ENCODE results near the gene PHAF1.
A peak's percentile ranks its signal among the peaks of the same experiment; 100 is the strongest.

The PHAF1 gene

DNA sequence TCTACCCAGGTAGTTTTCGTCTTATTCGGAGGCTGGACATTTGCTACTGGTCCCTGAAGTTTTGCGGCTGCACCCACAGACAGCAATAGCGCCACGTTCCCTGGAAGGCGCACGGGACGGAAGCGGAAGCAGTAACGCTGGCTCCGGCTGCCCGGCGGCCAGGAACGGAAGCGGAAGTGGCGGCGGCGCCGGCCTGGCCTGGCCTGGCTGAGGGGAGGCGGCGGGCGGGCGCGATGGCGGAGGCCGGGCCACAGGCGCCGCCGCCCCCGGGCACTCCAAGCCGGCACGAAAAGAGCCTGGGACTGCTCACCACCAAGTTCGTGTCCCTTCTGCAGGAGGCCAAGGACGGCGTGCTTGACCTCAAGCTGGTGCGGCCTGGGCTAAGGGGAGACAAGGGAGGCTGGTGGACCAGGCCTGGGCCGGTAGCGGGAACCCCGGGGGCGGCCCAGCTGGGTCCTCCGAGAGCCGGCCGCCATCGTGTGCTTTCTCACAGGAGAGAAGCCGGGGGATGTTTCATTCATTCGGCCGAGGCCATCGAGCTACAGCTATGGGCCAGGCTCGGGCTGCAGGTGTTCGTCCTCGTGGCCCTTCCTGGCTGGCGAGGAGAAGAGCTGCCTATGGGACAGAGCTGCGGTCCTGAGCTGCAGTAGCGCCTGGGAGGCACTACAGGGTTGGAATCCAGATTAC, 82.4 kb downstream of the PHAF1 start, which contains the start of gene E2F4:
Gene E2F4 (plus strand): TSS at position 161 of the 687 bp plus-strand sequence. CDS start 73 bp downstream, at position 234.
- TF ChIP-seq GLIS3 (CRISPR knock-in tag; IDR thresholded peaks at IDR 0.05) (0 out of 2 replicates have a peak, but pooled peaks have one; percentile 63), BACH2 (CRISPR knock-in tag; IDR thresholded peaks at IDR 0.05; ENCODE audit: borderline replicate concordance) (no peak)
- peak; percentile 97 for ATAC-seq

DNA sequence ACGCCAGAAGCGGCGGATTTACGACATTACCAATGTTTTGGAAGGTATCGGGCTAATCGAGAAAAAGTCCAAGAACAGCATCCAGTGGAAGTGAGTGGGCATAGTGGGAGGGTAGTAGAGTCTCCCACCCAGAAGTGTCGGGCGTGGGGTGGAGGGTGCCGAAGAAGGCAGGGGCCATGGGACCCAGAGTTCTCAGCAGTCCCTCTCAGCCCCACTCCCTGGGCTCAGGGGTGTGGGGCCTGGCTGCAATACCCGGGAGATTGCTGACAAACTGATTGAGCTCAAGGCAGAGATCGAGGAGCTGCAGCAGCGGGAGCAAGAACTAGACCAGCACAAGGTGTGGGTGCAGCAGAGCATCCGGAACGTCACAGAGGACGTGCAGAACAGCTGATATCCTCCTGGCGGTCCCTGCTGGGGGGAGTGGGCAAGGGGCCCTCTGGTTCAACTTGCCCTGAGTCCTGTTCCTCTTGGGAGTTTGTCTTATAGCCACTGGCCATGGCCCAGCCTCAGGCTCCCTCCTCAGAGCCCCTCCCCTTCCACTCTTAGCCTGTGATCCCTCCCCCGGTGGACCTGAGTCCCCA, 83.1 kb downstream of the PHAF1 start:
- ATAC-seq: no peak
- TF ChIP-seq ZFP3 (CRISPR knock-in tag; IDR thresholded peaks at IDR 0.05) (no peak), BACH2 (CRISPR knock-in tag; IDR thresholded peaks at IDR 0.05; ENCODE audit: borderline replicate concordance) (no peak), ZNF8 (CRISPR knock-in tag; IDR thresholded peaks at IDR 0.05) (no peak), TCF4 (CRISPR knock-in tag; IDR thresholded peaks at IDR 0.05; ENCODE audit: borderline replicate concordance) (no peak), ZFP30 (CRISPR knock-in tag; IDR thresholded peaks at IDR 0.05) (no peak), ESRRG (CRISPR knock-in tag; IDR thresholded peaks at IDR 0.05) (no peak), ARNTL (CRISPR knock-in tag; IDR thresholded peaks at IDR 0.05; ENCODE audit: borderline replicate concordance, low read depth) (no peak), RARB (CRISPR knock-in tag; IDR thresholded peaks at IDR 0.05) (no peak)
- TF ChIP-seq, protein P1, sequence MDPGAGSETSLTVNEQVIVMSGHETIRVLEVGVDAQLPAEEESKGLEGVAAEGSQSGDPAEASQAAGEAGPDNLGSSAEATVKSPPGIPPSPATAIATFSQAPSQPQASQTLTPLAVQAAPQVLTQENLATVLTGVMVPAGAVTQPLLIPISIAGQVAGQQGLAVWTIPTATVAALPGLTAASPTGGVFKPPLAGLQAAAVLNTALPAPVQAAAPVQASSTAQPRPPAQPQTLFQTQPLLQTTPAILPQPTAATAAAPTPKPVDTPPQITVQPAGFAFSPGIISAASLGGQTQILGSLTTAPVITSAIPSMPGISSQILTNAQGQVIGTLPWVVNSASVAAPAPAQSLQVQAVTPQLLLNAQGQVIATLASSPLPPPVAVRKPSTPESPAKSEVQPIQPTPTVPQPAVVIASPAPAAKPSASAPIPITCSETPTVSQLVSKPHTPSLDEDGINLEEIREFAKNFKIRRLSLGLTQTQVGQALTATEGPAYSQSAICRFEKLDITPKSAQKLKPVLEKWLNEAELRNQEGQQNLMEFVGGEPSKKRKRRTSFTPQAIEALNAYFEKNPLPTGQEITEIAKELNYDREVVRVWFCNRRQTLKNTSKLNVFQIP (CRISPR knock-in tag; IDR thresholded peaks at IDR 0.05; ENCODE audit: borderline replicate concordance, low read depth): no peak
- TF ChIP-seq, protein P2, sequence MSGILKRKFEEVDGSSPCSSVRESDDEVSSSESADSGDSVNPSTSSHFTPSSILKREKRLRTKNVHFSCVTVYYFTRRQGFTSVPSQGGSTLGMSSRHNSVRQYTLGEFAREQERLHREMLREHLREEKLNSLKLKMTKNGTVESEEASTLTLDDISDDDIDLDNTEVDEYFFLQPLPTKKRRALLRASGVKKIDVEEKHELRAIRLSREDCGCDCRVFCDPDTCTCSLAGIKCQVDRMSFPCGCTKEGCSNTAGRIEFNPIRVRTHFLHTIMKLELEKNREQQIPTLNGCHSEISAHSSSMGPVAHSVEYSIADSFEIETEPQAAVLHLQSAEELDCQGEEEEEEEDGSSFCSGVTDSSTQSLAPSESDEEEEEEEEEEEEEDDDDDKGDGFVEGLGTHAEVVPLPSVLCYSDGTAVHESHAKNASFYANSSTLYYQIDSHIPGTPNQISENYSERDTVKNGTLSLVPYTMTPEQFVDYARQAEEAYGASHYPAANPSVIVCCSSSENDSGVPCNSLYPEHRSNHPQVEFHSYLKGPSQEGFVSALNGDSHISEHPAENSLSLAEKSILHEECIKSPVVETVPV (CRISPR knock-in tag; IDR thresholded peaks at IDR 0.05): no peak
- TF ChIP-seq, protein P3, sequence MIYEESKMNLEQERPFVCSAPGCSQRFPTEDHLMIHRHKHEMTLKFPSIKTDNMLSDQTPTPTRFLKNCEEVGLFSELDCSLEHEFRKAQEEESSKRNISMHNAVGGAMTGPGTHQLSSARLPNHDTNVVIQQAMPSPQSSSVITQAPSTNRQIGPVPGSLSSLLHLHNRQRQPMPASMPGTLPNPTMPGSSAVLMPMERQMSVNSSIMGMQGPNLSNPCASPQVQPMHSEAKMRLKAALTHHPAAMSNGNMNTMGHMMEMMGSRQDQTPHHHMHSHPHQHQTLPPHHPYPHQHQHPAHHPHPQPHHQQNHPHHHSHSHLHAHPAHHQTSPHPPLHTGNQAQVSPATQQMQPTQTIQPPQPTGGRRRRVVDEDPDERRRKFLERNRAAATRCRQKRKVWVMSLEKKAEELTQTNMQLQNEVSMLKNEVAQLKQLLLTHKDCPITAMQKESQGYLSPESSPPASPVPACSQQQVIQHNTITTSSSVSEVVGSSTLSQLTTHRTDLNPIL (CRISPR knock-in tag; IDR thresholded peaks at IDR 0.05; ENCODE audit: low read depth): no peak
- TF ChIP-seq, protein P4, sequence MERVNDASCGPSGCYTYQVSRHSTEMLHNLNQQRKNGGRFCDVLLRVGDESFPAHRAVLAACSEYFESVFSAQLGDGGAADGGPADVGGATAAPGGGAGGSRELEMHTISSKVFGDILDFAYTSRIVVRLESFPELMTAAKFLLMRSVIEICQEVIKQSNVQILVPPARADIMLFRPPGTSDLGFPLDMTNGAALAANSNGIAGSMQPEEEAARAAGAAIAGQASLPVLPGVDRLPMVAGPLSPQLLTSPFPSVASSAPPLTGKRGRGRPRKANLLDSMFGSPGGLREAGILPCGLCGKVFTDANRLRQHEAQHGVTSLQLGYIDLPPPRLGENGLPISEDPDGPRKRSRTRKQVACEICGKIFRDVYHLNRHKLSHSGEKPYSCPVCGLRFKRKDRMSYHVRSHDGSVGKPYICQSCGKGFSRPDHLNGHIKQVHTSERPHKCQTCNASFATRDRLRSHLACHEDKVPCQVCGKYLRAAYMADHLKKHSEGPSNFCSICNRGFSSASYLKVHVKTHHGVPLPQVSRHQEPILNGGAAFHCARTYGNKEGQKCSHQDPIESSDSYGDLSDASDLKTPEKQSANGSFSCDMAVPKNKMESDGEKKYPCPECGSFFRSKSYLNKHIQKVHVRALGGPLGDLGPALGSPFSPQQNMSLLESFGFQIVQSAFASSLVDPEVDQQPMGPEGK (CRISPR knock-in tag; IDR thresholded peaks at IDR 0.05; ENCODE audit: borderline replicate concordance): no peak

DNA sequence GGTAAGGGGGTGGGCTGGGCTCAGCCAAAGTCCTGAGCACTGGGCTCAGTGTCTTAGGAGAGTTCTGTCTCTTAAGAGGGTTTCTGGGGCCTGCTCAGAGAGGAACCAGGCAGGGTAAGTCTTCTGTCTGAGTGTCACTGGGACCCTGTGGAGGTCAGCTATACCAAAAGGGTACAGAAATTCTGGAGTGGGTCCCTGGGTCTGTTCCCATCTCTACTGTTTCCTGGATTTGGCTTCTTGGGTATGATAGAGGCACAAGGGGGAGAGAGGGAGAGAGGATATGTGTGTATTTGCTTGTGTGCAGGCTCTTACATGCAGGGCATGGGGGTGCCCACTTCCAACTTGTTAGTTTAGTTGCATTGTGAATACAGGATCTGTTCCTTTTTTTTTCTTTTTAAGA, 83.8 kb downstream of the PHAF1 start:
- ATAC-seq: no peak
- TF ChIP-seq SNAI2 (CRISPR knock-in tag; IDR thresholded peaks at IDR 0.05) (no peak), PPARA (CRISPR knock-in tag; IDR thresholded peaks at IDR 0.05; ENCODE audit: borderline replicate concordance) (no peak), RARB (CRISPR knock-in tag; IDR thresholded peaks at IDR 0.05) (no peak), CSDC2 (CRISPR knock-in tag; IDR thresholded peaks at IDR 0.05) (no peak), ZC3H10 (CRISPR knock-in tag; IDR thresholded peaks at IDR 0.05) (no peak), ZFP3 (CRISPR knock-in tag; IDR thresholded peaks at IDR 0.05) (no peak), TOX (CRISPR knock-in tag; IDR thresholded peaks at IDR 0.05; ENCODE audit: borderline replicate concordance) (no peak), ZNF70 (CRISPR knock-in tag; IDR thresholded peaks at IDR 0.05) (no peak), ZNF565 (CRISPR knock-in tag; conservative IDR thresholded peaks at IDR 0.05; ENCODE audit: low read depth) (no peak), BACH2 (CRISPR knock-in tag; IDR thresholded peaks at IDR 0.05; ENCODE audit: borderline replicate concordance) (no peak), OSR1 (CRISPR knock-in tag; IDR thresholded peaks at IDR 0.05) (no peak)
- TF ChIP-seq, protein P4 (CRISPR knock-in tag; IDR thresholded peaks at IDR 0.05; ENCODE audit: borderline replicate concordance): no peak
- TF ChIP-seq, protein P5, sequence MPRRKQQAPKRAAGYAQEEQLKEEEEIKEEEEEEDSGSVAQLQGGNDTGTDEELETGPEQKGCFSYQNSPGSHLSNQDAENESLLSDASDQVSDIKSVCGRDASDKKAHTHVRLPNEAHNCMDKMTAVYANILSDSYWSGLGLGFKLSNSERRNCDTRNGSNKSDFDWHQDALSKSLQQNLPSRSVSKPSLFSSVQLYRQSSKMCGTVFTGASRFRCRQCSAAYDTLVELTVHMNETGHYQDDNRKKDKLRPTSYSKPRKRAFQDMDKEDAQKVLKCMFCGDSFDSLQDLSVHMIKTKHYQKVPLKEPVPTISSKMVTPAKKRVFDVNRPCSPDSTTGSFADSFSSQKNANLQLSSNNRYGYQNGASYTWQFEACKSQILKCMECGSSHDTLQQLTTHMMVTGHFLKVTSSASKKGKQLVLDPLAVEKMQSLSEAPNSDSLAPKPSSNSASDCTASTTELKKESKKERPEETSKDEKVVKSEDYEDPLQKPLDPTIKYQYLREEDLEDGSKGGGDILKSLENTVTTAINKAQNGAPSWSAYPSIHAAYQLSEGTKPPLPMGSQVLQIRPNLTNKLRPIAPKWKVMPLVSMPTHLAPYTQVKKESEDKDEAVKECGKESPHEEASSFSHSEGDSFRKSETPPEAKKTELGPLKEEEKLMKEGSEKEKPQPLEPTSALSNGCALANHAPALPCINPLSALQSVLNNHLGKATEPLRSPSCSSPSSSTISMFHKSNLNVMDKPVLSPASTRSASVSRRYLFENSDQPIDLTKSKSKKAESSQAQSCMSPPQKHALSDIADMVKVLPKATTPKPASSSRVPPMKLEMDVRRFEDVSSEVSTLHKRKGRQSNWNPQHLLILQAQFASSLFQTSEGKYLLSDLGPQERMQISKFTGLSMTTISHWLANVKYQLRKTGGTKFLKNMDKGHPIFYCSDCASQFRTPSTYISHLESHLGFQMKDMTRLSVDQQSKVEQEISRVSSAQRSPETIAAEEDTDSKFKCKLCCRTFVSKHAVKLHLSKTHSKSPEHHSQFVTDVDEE (CRISPR knock-in tag; IDR thresholded peaks at IDR 0.05): no peak
